ENCODE results near the gene SPATA16.

The SPATA16 gene

DNA sequence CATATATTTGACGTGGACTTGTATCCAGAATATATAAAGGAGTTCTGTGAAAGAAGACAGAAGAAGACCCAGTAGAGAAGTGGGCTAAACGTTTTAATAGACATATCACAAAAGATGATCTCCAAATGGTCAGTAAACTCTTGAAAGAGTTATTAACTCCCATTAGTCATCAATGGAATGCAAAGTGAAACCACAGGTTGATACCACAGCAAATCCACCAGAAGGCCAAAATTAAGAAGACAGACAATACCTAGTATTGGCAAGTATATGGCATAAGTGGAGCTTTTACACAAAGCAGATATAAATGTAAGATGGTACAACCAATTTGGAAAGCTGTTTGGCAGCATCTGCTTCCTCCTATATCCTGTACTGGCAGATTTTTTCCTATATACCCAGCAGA, 6.0 kb downstream of the SPATA16 start:
- TF ChIP-seq, protein P1, sequence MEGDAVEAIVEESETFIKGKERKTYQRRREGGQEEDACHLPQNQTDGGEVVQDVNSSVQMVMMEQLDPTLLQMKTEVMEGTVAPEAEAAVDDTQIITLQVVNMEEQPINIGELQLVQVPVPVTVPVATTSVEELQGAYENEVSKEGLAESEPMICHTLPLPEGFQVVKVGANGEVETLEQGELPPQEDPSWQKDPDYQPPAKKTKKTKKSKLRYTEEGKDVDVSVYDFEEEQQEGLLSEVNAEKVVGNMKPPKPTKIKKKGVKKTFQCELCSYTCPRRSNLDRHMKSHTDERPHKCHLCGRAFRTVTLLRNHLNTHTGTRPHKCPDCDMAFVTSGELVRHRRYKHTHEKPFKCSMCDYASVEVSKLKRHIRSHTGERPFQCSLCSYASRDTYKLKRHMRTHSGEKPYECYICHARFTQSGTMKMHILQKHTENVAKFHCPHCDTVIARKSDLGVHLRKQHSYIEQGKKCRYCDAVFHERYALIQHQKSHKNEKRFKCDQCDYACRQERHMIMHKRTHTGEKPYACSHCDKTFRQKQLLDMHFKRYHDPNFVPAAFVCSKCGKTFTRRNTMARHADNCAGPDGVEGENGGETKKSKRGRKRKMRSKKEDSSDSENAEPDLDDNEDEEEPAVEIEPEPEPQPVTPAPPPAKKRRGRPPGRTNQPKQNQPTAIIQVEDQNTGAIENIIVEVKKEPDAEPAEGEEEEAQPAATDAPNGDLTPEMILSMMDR (IDR thresholded peaks at IDR 0.05; ENCODE audit: borderline replicate concordance, insufficient read depth, low read depth, low read length): no peak
- no peak overlapping the region for H3K4me3 ChIP-seq (ENCODE audit: low read depth, low read length)

DNA sequence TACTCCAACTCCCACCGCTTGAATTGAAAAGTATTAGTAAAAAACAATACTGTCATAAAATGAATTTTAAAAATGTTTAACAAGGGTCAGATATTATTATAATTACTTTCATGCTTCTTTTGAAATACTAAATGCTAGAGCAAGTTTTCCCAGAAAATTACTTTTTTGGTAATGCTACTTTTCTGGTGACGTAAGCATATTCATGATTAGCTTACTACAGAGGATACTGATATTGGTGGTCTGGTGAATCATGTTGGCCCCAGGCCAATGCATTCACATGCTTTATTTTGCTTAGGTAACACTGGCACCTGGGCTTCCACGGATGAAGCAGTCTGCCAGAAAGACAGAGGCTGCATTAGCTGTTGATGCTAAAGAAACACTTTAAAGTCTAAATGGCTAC, 12.4 kb downstream of the SPATA16 start:
- no peak overlapping the region for H3K4me3 ChIP-seq (ENCODE audit: low read depth, low read length)
- TF ChIP-seq, protein P1 (IDR thresholded peaks at IDR 0.05; ENCODE audit: borderline replicate concordance, insufficient read depth, low read depth, low read length): no peak

DNA sequence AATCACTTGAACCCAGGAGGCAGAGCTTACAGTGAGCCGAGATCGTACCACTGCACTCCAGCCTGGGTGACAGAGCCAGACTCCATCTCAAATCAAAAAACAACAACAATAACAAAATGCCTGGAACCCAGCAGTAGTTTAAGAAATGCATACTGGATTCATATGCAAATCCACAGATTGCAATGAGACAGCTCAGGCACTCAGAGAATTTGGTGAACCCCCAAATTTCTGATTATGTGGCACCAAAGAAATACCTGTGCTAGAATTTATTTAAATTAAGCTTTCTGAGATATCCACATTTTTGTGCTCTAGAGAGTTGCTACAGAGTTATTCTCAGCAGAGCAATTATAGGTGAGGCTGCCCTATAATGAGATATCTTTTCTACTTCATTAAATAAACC, 29.7 kb downstream of the SPATA16 start:
- no peak overlapping the region for H3K4me3 ChIP-seq (ENCODE audit: low read depth, low read length)
- TF ChIP-seq, protein P1 (IDR thresholded peaks at IDR 0.05; ENCODE audit: borderline replicate concordance, insufficient read depth, low read depth, low read length): no peak

DNA sequence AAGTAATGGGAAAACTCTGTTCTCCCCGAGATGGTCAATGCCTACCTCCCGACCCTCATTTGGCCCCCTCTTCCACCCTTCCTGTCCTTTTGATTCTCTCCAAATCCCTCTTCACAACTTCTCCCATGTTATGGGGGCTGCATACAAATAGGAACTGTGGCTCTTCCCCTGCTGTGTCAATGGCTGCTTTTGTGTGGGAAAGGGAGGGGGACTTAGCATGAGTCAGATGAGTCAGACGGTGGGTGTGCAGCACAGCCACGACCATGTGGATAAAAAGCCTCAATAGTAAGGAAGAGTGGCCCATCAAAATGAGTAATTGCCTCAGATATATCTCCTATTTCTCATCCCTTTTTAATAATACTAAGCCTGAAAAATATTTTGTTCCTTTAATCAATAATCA, 31.9 kb downstream of the SPATA16 start:
- TF ChIP-seq, protein P1 (IDR thresholded peaks at IDR 0.05; ENCODE audit: borderline replicate concordance, insufficient read depth, low read depth, low read length): no peak
- H3K4me3 ChIP-seq (ENCODE audit: low read depth, low read length): no peak overlapping the region

DNA sequence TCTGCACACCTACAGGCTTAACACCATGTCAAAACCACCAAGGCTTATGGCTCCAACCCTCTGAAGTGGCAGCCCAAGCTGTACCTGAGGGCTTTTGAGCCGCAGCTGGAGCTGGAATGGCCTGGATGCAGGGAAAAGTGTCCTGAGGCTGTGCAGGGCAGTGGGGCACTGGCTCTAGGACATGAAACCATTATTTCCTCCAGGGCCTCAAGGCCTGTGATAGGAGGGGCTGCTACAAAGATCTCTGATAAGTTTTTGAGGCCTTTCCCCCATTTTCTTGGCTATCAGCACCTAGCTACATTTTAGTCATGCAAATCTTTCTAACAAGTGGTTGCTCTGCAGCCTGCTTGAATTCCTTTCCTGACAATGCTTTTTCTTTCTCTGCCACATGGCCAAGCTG, 37.6 kb downstream of the SPATA16 start:
- TF ChIP-seq, protein P1 (IDR thresholded peaks at IDR 0.05; ENCODE audit: borderline replicate concordance, insufficient read depth, low read depth, low read length): no peak
- no peak overlapping the region for H3K4me3 ChIP-seq (ENCODE audit: low read depth, low read length)

DNA sequence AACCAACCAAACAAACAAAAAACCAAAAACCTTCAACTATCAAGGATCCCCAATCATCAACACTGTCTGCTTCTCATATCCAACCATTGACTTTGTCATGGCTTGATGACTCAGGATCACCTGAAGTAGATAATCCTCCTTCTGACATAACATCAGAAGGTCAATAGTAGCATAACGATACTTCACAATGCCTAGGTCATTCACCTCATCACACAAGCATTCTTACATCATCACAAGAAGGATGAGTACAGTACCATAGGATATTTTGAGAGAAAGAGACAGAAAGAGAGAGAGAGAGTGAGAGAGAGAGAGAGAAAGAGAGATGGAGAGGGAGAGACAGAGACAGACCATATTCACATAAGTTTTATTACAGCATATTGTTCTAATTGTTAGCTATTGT, 42.1 kb downstream of the SPATA16 start:
- TF ChIP-seq, protein P1 (IDR thresholded peaks at IDR 0.05; ENCODE audit: borderline replicate concordance, insufficient read depth, low read depth, low read length): no peak
- no peak overlapping the region for H3K4me3 ChIP-seq (ENCODE audit: low read depth, low read length)

DNA sequence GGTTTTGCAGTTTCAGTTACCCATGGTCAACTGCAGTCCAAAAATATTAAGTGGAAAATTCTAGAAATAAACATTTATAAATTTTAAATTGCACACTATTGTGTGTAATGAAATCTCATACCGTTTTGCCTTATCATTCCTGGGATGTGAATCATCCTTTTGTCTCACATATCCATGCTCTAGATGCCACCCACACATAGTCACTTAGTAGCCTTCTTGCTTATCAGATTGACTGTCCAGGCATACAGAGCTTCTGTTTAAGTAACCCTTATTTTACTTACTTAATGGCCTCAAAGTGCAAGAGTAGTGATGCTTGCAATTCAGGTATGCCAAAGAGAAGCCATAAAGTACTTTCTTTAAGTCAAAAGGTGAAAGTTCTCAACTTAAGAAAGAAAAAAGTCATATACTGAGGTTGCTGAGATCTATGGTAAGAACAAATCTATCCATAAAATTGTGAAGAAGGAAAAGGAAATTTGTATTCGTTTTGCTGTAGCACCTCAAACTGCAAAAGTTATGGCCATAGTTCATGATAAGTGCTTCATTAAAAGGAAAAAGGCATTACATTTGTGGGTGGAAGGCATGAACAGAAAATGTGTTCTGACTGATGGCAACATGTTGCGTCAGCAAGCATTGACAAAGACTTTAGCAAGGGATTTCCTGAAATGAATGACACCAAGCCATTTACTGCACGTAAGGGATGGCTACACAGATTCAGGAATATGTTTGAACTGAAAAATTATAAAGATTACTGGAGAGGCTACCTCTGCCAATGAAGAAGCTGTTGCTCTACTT, 43.8 kb downstream of the SPATA16 start:
- no peak overlapping the region for H3K4me3 ChIP-seq (ENCODE audit: low read depth, low read length)
- TF ChIP-seq, protein P1 (IDR thresholded peaks at IDR 0.05; ENCODE audit: borderline replicate concordance, insufficient read depth, low read depth, low read length): no peak
